GM21786 (cell line): ENCODE data around the gene VAPB.
A peak's percentile ranks its signal among the peaks of the same experiment; 100 is the strongest.
"Not testable (repeated sequence)": the region's sequence is repeated elsewhere in the genome, so short reads cannot be mapped to it uniquely, and the experiment has no call there.

Source experiments
- ATAC-seq: cut with Tn5 transposase; IDR thresholded peaks from one replicate; pipeline ENCODE4 v1.9.1; 2021; ENCODE audit not compliant: unreplicated experiment

Gene VAPB, protein sequence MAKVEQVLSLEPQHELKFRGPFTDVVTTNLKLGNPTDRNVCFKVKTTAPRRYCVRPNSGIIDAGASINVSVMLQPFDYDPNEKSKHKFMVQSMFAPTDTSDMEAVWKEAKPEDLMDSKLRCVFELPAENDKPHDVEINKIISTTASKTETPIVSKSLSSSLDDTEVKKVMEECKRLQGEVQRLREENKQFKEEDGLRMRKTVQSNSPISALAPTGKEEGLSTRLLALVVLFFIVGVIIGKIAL

DNA sequence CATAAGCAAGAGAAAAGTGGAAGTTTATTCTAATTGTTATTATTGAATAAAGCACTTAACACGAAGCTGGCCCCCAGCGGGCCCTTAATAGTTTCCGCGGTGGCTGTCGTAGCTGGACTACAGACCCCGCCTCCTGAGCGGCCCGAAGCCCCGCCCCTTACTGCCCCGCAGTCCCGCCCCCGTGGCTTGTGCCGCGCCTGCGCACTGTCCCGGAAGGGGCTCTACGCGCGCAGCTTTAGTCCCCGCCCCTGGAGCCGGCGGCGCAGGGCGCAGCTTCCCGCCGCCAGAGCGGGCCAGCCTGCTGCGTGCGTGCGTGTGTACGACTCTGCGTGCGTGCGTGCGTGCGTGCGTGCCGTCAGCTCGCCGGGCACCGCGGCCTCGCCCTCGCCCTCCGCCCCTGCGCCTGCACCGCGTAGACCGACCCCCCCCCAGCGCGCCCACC is at the start of gene VAPB:
VAPB (plus strand) TSS at position 348 of the 442 bp plus-strand sequence. CDS start 231 bp downstream, outside the sequence.
- ATAC-seq, result peak; percentile 97

DNA sequence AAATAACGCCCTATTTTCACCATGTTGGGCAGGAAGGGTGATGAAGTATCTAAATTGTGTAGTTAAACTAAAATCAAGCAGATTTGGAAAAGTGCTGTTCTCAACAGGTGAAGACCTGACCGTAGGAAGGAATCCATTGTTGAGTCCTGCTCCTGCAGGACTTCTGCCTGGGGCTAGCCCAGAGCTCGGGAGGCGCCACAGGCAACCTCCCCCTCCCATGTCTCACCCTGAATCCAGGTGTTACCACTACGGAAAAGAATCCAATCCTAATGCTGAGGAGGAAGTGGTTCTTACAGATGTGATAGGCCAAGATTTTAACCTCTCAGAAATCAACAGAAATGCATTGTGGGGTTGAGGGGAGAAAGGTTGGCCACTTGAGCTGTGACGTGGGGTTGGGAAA is 49.3 kb upstream of the VAPB start:
- no peak for ATAC-seq

DNA sequence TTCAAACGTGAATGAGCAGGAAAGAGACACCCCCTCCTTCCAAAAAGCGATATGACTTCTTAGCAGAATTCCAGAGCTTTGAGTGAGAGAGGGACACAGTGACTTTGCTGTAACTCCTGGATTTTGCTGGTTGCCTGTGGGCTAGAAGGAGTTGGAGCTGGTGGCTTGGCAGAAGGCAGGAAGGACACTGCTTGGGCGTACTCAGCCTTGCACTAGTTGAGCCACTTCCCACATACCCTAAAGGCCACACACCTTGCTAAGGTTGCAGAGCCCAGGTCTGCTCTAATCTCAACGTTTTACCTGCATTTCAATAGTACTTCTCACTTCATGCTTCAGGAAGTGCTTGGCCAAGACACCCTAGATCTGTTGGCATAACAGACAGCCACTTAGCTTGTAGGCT is 48.9 kb upstream of the VAPB start:
- ATAC-seq, result no peak

DNA sequence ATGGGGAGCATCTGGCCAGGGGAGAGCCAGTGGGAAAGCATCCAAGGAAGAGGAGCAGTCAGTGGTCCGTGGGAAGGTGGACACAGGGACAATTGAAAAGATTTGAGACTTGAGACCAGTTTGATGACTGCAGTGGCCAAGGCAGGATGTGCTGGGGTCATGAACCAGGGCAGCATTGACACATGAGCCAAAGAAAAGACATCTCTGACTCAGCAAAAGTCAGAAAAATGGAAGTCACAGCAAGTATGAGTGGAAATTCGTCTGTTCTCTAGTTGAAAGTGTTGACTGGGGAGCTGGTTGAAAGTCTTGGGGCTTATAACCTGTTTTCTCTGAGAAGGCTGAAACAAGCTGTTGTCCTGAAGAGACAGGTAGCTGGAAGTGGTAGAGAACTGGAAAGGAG is 48.2 kb upstream of the VAPB start:
- ATAC-seq, result no peak

DNA sequence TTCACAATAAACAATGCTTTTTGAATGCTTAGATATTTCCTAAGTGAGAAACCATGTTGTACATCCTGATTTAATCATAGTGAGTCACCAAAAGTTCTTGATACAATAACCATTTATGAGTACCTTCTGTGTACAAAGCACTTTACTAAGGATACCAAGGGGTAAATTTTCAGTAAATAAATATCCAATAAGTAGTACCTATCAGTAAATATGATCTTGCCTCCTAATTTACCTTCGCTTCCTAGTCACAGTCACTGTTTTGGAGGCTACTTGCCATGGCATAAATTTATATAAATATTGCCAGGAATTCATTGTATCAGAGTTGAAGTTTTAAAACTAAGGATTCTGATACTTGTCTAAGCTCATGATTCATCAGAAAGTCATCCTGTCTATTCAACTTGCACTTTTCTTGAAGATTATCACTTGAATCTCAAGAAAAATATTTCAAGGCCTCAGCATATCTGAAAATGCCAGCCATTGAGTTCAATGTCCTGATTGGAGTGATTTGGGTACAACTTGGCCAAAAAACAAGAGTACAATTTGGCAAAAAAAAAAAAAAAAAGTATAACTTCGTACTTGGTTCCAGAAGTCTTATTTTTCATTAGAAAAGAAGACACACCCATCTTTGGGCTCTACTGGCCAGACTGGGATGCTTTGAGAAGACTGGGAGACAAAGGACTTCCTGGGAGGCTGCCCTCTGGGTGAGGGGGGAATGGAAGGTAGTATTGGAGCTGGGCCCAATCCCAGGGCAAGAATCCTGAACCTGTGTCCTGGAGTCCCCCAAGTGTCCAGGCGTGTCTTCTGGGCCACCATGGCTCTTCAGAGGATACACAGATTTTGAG is 46.7 kb upstream of the VAPB start:
- ATAC-seq, result no peak

DNA sequence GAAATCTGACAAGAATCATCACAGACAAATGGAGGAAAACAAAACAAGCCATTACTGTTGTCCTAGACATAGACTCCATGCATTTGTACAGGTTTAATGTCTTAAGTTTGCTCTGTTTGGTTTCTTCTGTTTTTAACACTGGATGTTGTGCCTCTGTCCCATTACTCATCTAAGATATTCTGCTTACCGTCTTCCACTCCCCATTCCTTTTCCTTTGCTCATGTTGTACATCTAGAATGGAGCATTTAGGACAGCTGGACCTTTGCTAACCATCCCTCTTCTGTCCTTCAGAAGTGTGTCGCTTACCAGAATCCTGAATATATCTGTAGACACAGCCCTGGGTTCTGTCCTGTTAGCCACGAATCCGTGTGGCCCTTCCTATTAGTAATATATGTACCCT is 44.3 kb upstream of the VAPB start:
- no peak for ATAC-seq

DNA sequence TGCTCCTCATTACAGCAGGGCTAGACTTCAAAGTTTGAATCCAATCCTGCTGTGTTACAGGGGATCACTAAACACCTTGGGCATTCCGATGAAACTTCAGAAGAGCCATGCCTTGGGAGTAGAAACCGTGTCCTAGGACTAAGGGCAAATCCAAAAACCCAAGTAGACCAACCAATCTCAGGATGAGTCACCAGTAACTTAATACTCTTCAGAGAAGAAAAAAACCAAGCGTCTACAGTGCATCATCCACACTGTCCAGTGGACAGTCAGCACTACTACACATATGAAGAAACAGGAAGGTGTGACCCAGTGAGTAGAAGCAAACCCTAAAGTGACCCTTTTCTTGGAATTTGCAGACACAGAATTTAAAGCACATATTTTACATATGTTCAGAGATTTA is 39.5 kb upstream of the VAPB start:
- ATAC-seq, result no peak

DNA sequence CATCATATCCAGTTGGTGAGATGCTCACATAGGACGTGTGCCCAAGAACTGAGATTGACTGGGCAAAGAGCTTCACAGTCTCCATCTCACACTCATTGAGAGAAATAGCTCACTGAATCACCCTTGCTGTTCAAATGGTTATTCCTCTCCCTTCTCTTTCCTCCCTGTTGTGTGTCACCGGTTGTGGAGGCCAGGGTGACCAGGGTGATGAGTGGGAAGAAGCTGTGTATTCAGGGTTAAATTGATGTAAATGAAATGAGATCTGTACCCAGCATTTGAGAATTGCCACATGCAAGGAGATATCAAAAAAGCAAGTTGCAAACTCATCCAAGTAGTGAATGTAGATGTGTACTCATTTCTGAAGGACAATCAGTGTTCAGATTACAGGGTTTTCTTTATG is 36.6 kb upstream of the VAPB start:
- no peak for ATAC-seq

DNA sequence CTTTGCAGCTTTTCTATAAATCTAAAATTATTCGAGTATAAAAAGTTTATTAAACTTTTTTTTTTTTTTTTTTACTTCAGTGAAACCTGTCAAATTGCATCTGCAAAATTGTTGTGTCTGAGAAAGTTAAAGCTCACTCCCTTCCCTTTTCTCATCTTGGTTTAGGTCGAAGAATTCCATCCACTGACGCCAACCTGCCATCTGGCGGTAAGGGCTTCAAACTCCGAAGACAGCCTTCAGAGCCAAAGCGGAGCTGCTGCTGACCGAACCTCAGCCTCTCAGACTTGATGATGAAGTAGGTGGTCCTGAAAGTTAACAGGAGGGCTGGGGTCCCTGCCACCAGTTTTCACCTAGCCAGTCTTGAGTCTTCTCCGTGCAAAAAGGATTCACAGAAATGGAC is 29.6 kb upstream of the VAPB start:
- no peak for ATAC-seq

DNA sequence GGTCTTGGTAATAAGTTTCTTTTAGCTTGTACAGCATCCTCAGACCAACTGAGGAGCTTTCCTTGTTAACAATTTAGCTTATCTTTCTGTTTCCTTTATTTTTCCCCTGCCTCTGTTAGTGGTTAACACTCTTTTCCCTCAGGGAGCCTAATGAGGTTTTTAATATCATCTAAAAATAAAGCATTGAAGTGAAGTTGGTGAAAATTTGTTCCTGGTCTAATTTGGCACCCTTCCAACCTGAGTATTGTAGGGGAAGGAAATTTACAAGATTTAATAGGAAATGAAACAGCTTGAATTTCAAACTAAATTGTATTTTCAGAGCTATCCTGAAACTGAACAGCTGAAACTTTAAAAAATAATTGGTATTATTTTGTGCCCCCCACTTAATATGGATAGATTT is 28.1 kb upstream of the VAPB start:
- ATAC-seq, result no peak

DNA sequence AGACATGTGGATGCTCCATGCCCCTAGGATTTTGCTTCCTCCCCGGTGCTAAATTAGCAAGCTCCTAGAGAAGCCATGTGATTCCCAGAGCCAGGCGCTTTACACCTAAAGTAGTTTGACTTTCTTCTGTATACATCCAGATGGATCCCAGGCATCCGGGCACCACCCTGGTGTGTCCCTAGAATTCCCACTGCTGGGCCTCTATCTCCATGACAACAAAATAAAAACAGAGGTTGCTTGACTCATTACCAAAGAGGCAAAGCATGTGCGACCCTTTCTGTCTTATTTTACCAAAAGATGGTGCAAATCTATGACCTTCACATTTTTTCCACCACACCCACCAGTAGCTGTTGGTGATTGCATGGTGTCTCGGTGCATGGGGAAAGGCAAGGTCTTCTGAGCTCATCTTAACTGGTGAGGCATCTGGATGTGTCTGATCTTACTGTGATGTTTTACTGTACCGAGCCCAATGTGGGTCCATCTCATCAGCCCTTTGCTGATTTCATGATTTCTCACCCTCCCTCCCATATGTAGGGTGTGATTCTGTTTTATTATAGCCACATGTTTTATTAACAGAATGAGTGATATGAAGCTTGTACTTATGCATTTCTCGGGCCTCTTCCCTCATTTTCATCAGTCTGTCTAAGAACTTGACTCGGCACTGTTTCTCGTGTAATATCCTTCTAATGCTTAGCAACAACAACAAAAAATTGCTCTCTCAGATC is 27.4 kb upstream of the VAPB start:
- ATAC-seq, result no peak

DNA sequence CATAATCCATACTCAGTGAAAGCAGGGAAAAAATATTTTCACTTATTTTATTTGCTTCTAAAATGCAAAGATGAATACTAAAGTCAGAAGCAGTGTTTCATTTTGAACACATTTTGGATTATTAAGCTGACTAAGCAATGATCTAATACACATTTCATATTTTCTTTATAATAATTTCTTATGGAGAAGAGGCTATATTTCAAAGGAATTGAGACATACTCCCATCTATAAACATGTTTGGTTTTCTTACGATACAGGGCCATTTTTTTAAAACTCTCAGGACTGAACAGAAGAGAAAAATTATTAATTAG is 26.9 kb upstream of the VAPB start:
- ATAC-seq, result no peak

DNA sequence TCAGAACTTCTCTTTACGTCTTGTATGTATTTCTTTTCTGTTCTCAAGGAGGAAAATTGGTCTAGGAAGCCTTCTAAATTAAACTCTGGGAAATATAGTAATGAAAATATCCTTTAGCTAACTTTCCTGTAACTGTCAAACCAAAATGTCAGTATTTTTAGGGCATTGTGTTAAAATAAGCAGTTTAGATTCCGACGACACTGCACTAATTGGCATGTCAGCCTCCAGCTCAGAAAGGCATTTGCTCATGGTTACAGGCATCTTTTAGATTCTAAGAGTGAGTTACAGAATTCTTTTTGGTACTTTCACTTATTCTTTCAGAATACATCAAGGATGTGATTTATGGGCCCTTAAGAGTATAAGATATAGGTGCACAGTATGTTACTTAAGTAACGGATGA is 26.1 kb upstream of the VAPB start:
- no peak for ATAC-seq

DNA sequence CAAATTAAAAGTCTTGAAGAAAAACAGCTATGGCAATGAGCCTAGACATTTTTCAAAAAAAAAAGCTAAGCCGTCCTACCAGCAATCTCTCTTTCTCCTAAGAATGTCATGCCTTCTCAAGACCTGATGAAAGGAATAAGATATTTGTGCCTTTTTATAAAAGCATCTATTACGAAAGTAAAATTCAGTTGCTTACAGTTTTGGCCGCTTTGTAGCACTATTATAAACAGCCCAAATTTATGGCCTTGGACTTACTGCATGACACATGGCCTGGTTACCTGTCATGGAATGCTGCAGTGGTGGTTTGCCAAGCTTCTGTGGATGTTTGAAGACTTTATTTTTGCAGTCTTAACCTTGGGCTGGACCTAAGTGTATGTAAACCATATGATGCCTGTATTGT is 22.2 kb upstream of the VAPB start:
- ATAC-seq, result no peak

DNA sequence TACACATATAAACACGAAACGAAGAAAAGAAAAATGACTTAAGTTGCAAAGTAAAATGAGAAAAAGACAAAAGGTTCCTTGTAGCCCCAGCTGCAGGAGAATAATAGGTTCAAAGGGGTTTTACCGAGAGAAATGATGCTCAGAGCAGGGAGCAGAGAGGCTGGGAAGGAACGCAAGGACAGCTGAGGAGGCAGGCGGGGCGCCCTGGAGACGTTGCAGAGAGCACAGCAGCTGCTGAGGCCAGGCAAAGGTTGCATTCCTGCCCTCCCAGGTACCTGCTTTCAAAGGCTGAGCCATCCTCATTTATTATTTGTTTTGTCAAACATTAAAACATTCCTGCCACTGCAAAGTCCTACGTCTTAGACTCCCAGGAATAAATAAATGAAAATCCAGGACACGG is 16.2 kb upstream of the VAPB start:
- no peak for ATAC-seq

DNA sequence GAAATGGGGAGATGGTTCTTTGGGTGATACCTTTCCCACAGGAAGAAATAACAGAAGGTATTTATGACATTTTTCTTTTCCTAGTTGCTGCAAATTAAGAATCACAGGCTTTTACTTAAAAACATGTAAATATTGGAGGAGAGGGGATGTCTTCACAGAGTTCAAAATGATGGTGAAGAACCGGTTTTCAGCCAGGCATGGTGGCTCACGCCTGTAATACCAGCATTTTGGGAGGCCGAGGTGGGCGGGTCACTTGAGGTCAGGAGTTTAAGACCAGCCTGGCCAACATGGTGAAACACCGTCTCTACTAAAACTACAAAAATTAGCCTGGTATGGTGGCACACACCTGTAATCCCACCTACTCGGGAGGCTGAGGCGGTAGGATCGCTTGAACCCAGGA is 15.7 kb upstream of the VAPB start:
- ATAC-seq, result not testable (repeated sequence)

DNA sequence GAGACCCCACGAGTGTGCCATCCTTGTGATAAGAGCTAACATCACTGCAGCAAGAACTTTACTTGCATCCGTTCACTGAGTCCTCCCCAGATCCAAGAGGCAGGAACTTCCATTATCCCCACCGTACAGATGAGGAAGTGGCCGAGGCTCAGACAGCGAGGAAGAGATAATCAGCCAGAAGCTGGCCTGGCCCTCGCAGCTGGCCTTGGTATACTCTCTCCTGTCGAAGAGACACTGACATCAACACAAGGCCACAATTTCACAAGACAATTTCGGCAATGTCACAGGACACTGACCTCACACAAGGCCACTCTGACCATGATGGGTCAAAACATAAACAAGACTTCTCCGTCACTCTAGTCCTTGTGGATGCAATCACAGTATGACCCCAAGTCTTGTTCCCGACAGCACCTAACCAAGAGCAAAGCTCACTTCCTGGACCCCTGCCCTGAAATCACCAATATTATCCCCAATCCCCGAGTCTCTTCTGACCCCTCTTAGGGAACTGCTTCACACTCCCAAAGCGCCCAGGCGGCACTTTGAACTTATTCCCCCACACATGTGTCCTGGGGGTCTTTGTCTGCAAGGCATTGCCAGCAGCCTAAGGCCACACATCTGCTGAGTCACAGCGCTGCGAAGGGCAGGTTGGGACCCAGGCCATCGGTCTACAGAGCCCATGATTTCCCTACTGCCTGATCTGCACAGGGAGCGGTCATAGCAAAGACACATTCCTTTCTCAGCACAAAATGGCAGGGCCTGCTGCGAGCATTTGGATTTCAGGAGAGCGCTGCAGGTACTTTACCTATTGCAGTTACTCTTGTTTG is 14.8 kb upstream of the VAPB start:
- ATAC-seq, result no peak

DNA sequence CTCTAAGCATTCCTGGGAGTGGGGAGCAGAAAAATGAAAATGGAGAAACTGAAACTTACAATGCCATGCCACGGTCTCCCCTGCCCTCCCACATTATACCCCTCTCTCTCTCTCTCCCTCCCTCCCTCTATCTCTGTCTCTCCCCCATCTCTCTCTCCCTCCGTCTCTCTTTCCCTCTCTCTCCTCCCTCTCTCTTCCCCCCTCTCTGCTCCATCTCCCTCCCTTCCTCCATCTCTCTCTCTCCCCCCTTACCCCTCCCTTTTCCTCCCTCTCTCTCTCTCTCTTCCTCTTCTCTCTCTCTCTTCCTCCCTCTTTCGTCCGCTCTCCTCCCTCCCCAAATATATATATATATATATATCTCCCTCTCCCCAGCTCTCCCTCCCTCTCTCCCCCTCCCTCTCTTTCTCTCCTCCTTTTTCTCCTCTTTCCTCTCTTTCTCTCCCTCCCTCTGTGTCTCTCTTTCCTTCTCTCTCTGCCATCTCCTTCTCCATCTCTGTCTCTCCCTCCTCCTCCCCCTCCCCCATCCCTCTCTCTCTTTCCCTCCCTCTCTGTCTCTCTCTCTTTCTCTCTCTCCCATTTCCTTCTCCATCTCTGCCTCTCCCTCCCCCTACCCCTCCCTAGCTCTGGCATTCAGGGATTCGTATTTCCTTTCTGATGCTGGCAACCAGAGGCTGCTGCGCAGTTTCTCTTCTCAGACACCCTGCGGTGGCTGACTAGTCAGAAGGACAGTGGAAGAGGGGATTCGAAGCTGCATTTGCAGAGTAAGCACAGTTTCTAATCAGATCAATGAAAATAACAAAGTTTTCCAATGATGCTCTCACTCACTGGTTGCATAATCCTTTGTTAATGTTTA is 13.9 kb upstream of the VAPB start:
- no peak for ATAC-seq

DNA sequence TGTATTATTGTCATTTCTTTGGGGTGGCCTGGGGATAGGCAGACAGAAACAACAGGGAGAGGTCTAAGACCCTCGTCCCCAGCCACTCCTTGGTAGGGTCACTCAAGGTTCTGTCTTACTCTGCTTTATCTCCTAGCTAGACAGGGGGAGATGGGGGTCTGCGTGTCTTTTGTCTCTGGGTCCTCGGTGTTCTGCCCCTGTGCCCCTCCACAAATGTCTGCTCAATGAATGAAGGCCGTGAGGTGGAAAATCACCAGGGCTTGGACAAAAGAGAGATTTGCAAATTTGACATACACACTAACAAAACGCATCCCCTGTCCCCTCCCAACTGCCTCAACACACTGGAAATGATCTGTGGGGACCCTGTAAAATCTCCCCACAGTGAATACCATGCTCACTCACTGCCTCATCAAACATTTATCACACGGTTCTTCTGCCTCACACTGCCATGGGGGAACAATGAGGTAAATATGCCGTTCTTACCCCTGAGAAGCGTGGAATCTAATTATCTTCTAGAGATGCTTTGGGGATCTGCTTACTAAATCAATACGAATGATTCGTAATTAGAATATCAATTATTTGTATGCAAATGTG is 13.2 kb upstream of the VAPB start:
- ATAC-seq, result no peak

DNA sequence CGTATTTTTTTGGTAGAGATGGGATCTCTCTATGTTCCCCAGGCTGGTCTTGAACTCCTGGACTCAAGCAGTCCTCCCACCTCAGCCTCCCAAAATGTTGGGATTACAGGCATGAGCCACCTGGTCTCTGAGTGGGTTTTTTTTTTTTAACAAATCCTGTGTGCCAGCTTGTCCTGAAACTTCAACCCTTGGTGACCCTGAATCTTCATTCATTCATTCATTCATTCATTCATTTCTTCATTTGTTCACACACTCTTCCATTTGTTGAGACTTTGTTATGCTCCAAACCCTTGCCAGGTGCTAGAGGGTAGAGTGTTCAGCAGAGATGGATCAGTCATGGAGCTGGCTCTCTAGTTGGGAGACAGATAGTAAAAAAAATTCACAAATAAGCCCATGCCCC is 12.0 kb upstream of the VAPB start:
- ATAC-seq, result no peak
